ENCODE measurements around the gene AGPS. TPM values are rescaled to one million over a fixed set of nuclear protein-coding genes. Genes with fewer than 3 reads are reported as not detected.

The AGPS gene
- polyA plus RNA-seq, 2 of the 4 experiments (the other 2 are of a cell fraction): 49.8 to 62.1 TPM

DNA sequence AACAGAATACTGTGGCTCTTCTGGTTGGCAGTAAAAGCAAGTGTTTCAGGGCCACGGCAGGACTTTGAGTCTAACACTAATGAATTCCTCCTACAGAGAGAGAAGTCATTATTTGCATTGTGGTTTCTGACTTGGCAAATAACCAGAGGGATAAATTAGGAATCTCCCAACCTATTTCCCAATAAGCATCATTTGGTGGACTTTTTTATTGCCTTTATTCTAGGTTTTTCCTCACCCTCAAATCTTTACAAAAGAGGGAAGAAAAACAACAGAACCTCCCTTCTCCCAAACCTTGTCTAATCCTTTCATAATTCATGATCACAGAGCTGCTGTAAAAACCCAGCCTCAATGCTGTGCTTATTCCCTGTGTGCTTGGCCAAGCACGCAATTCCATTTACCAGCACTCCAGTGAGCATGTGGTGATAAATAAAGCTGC is 179.7 kb downstream of the AGPS start:
- peaks cover 12% of the 10 kb centered on the region for H3K4me1 ChIP-seq
- ChIA-PET POLR2A (no interaction called here), CTCF (no interaction called here)
- H3K4me2 ChIP-seq: no peak overlapping the region
- H3K4me3 ChIP-seq: no peak overlapping the region
- DNase-seq (ENCODE audit: low read depth in 1 of 2, low spot score in 1 of 2) (no peak), ATAC-seq (no peak), FAIRE-seq (no peak)
- TF ChIP-seq RNF2 (IDR thresholded peaks at IDR 0.05; ENCODE audit: borderline replicate concordance, low read depth) (no peak), JUN (IDR thresholded peaks at IDR 0.05) (no peak), HDAC2 (IDR thresholded peaks at IDR 0.05) (no peak), EHF (CRISPR knock-in tag; IDR thresholded peaks at IDR 0.05) (no peak), MAFK (IDR thresholded peaks at IDR 0.05; ENCODE audit: partially characterized antibody) (no peak), CHD2 (IDR thresholded peaks at IDR 0.05; ENCODE audit: low read length, partially characterized antibody) (no peak), ZC3H11A (IDR thresholded peaks at IDR 0.05) (no peak), KDM1A (IDR thresholded peaks at IDR 0.05; ENCODE audit: low read depth) (no peak), POLR2AphosphoS2 (conservative IDR thresholded peaks at IDR 0.05; ENCODE audit: low read length) (no peak), KDM5A (IDR thresholded peaks at IDR 0.05) (no peak), GATA3 (IDR thresholded peaks at IDR 0.05; ENCODE audit: borderline replicate concordance) (no peak), FOSB (CRISPR knock-in tag; IDR thresholded peaks at IDR 0.05) (no peak), HOXA7 (CRISPR knock-in tag; IDR thresholded peaks at IDR 0.05) (no peak), SREBF2 (IDR thresholded peaks at IDR 0.05) (no peak), HOXB5 (CRISPR knock-in tag; IDR thresholded peaks at IDR 0.05) (no peak), TP53 (CRISPR knock-in tag; IDR thresholded peaks at IDR 0.05) (no peak), MYC (IDR thresholded peaks at IDR 0.05; ENCODE audit: borderline replicate concordance, low read length) (no peak)
- TF ChIP-seq, protein P1, sequence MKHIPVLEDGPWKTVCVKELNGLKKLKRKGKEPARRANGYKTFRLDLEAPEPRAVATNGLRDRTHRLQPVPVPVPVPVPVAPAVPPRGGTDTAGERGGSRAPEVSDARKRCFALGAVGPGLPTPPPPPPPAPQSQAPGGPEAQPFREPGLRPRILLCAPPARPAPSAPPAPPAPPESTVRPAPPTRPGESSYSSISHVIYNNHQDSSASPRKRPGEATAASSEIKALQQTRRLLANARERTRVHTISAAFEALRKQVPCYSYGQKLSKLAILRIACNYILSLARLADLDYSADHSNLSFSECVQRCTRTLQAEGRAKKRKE (CRISPR knock-in tag; IDR thresholded peaks at IDR 0.05; ENCODE audit: low read depth): no peak
- 47% methylated on average over 2 of the region's 2 CpGs for WGBS (ENCODE audit: missing lambda C conversion rate)
- no peaks in the 10 kb centered on the region for H3K9me3 ChIP-seq
- H3K27ac ChIP-seq: peak overlapping the region in 1 of 2 experiments; percentile 61; a peak in 2 of 6 replicates

- ChIA-PET POLR2A (no interaction called here), CTCF (no interaction called here)
- no peak overlapping the region for H3K4me3 ChIP-seq
- FAIRE-seq (no peak), ATAC-seq (peak; percentile 63 to 75; a peak in 4 of 6 replicates), DNase-seq (ENCODE audit: low read depth in 1 of 2, low spot score in 1 of 2) (peak in 1 of 2 experiments; percentile 24)
- H3K4me1 ChIP-seq: peaks cover 12% of the 10 kb centered on the region
- 44% methylated on average over 3 of the region's 3 CpGs for WGBS (ENCODE audit: missing lambda C conversion rate)
- no peaks in the 10 kb centered on the region for H3K9me3 ChIP-seq
- peak; percentile 93 for TF ChIP-seq MAFK (IDR thresholded peaks at IDR 0.05; ENCODE audit: partially characterized antibody)
- peak; percentile 60 for TF ChIP-seq NFE2L2 (conservative IDR thresholded peaks at IDR 0.05; ENCODE audit: low read length)
- no peak for TF ChIP-seq CEBPB (IDR thresholded peaks at IDR 0.05)
- peak overlapping the region in 1 of 2 experiments; percentile 61; a peak in 3 of 6 replicates for H3K27ac ChIP-seq
- peak overlapping the region; percentile 20; the same call in 2 of the 3 replicates for H3K4me2 ChIP-seq
These were observed 180.5 kb downstream of the AGPS start for GRCh38 chr2:177573120-177573519.

- WGBS (ENCODE audit: missing lambda C conversion rate): 72% methylated on average over 7 of the region's 7 CpGs
- H3K27ac ChIP-seq: no peak overlapping the region
These were observed 181.8 kb downstream of the AGPS start for GRCh38 chr2:177574356-177574755.

More at GRCh38 chr2:177574356-177574755, 181.8 kb downstream of the AGPS start:
- TF ChIP-seq KDM1A (IDR thresholded peaks at IDR 0.05; ENCODE audit: low read depth) (no peak), ESRRA (IDR thresholded peaks at IDR 0.05; ENCODE audit: borderline replicate concordance, low read length) (no peak), EHF (CRISPR knock-in tag; IDR thresholded peaks at IDR 0.05) (no peak), CHD4 (IDR thresholded peaks at IDR 0.05; ENCODE audit: borderline replicate concordance) (no peak), HES2 (IDR thresholded peaks at IDR 0.05) (no peak), RCOR1 (IDR thresholded peaks at IDR 0.05; ENCODE audit: low read depth, low read length) (no peak)
- no peak overlapping the region for H3K4me3 ChIP-seq
- DNase-seq (ENCODE audit: low read depth in 1 of 2, low spot score in 1 of 2) (no peak), FAIRE-seq (no peak), ATAC-seq (no peak)
- POLR2A ChIA-PET: no interaction called here
- peaks cover 12% of the 10 kb centered on the region for H3K4me1 ChIP-seq
- H3K9me3 ChIP-seq: no peaks in the 10 kb centered on the region
- no peak overlapping the region for H3K4me2 ChIP-seq
- CTCF ChIA-PET: no interaction called here
